ENCODE measurements around the gene ADAM15. TPM values are rescaled to one million over a fixed set of nuclear protein-coding genes. Genes with fewer than 3 reads are reported as not detected.

Gene ADAM15
- total RNA-seq, 1 donor from 2014 or later, result 33.3 TPM

DNA sequence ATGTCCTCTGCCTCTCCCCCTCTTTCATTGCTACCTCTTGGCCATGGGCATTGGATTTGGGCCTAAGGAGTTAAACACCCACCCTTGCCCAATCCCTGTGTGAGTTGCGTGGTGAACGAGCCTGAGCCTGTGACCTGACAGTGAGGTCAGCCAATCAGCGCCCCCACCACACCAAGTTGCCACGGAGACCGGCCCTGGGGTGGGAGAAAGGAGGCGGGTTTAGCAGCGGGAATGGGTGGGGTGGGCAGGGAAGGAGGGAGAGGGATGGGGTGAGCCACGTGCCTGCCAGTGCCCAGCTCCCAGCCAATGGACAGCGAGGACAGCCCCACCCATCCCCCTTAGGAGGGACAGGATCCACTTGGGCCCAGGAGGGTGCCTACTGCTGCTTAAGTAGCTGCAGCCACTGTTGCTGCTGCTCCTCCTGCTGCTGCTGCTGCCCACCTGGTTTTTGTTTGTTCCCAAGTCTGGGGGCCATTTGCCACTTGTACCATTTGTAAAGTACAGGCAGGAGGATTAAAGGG is 39.0 kb upstream of the ADAM15 start:
- DNase-seq (ENCODE audit: low read depth), result peak; percentile 39

DNA sequence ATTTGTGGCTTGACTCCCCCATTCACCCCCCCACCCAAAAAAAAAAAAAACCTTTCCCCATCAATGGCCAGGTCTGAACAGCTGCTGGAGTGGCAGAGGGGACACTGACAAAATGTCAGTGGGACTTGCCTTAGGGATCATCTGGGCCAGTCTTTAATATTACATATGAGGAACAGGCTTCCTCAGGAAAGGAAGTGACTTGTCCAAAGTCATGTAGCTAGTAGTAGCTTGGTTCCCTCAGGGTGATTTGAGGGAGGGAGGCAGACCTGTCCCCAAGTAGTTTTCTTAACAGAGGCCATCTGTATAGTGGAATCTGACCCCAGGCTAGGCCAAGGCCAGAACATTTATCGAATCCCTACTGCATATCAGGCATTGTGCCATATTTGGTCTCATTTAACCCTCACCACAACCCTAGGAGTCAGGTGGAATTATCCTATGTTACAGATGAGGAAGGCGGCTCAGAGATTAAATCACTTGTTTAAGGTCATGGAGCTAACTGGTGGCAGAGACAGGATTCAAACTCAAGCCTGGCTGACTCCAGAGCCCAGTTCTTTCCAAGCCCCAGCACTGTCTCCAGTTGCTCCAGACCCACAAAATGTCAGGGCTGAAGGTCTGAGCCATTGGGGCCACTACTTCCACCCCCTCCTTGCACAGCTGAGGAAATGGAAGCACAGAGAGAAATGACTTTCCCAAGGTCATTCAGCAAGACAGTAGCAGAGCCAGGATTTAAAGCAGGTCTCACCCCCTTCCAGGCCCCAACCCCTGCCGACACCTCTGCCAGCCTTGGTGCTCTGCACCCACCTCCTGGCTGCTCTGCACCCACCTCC is 38.1 kb upstream of the ADAM15 start:
- no peak for DNase-seq (ENCODE audit: low read depth)

DNA sequence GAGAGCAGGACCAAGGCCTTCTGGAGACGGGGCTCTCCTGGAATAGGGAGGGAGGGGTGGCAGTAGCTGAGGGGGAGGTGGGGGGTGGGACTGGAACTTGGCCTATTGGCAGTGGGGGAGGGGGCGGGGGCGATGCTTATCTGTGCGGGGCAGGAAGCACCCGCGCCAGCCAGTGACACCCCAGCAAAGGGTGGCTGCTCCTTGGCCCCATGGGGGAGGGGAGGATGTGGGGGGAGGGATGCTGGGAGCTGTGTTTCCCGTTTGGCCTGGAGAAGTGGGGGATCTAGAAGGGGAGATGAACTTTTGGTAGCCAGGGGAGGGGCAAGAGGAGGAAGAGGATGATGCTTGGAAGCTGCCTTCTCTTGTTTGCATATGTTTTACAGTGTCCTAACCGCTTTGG is 37.5 kb upstream of the ADAM15 start:
- DNase-seq (ENCODE audit: low read depth), result no peak

DNA sequence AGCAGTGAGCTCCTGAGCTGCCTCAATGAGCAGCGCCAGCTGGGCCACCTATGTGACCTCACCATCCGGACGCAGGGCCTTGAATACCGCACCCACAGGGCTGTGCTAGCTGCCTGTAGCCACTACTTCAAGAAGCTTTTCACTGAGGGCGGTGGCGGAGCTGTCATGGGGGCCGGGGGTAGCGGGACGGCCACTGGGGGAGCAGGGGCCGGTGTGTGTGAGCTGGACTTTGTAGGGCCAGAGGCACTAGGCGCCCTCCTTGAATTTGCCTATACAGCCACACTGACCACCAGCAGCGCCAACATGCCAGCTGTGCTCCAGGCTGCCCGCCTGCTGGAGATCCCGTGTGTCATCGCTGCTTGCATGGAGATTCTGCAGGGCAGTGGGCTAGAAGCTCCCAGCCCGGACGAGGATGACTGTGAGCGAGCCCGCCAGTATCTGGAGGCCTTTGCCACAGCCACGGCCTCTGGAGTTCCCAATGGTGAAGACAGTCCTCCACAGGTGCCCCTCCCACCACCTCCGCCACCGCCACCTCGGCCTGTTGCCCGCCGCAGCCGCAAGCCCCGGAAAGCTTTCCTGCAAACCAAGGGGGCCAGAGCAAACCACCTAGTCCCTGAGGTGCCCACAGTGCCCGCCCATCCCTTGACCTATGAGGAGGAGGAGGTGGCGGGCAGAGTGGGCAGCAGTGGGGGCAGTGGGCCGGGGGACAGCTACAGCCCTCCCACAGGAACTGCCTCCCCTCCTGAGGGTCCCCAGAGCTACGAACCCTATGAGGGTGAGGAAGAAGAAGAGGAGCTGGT is 36.2 kb upstream of the ADAM15 start:
- DNase-seq (ENCODE audit: low read depth), result no peak

DNA sequence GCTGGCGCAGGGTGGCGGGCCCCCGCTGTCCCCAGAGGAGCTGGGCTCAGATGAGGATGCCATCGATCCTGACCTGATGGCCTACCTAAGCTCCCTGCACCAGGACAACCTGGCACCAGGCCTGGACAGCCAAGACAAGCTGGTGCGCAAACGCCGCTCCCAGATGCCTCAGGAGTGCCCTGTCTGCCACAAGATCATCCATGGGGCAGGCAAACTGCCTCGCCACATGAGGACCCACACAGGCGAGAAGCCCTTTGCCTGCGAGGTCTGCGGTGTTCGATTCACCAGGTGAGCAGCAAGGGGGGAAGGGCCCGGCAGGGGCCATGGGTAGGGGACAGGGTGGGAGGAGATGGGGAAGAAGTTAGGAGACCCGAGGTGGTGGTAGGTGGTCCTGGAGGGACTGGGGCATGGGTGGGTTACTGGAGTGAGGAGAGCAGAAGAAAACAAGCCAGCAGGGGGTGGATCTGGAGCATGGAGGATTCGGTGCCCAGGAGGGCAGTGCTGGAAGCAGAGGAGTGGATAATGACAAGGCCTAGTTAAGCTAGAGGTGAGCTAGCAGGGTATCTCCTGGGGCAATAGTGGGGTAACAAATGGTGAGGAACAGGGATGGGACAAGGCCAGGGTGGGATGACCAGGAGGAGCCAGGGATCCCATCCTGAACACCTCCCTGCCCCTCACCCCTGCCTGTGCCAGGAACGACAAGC is 35.4 kb upstream of the ADAM15 start:
- no peak for DNase-seq (ENCODE audit: low read depth)

DNA sequence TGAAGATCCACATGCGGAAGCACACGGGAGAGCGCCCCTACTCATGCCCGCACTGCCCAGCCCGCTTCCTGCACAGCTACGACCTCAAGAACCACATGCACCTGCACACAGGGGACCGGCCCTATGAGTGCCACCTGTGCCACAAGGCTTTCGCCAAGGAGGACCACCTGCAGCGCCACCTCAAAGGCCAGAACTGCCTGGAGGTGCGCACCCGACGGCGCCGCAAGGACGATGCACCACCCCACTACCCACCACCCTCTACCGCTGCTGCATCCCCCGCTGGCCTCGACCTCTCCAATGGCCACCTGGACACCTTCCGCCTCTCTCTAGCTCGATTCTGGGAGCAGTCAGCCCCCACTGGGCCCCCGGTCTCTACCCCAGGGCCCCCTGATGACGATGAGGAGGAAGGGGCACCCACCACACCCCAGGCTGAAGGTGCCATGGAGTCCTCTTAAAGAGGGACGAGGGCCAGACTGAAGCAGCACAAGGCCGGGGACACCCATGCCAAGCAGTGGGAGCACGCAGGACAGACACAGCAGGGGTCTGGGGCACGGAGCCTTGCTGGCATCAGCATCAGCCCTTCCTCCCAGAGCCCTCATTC is 34.8 kb upstream of the ADAM15 start:
- no peak for DNase-seq (ENCODE audit: low read depth)

DNA sequence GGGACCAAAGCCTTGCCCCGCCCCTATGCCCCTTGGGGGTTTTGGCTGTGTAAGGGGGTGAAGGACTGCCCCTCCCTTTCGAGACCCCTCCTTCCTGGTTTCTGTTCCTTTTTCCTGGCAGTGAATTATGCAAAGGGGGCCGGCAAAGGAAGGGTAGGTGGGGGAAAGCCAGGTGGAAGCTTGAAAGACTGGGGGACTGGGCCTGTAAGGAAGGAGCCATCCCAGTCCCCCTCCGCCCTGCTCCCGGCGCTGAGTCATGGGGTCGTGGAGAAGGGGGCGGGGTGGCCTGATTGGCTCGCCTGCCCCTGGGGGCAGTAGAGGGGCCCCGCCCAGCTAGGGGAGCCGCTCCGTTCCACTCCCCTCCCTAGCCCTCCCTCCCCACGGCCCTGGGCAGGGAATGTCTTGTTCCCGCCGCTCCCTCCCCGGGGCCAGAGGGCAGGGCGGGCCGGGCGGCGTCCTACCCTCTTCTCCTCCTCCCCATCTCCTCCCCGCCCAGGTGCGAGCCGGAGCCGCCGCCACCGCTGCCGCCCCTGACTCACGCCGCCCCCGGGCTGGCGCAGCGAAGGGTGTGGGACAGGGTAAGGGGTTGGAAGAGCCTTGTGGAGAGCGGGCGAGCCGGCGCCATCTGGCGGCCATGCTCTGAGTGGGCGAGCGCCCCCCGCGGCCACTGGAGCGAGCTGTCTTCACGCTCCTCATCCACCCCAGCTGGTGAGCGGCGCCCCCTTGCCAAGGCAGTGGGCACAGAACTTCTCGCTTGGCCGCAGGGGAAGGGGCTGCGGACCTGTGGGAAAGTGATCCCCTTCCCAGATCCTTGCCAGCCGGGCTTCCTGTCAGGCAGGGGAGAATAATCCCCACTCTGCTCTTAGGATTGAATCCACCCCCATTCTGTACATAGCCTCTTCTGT is 33.8 kb upstream of the ADAM15 start:
- DNase-seq (ENCODE audit: low read depth), result peak; percentile 88

DNA sequence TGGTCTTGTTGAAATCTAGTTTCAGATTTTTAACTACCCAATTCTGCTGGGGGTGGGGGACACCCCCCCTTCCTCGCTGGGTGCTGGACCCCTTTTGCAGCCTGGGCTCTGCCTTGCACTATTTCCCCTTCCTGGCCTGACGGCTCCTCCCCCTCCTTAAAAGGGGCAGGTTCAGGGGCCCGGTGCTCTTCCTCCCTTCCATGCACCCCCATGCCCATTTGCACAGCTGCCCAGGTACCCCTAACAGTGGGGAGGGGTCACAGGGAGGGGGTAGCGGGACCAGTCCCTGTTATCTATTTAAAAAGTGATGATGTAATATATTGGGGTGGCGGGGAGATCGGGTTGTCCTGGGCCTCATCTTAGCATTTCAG is 33.2 kb upstream of the ADAM15 start:
- no peak for DNase-seq (ENCODE audit: low read depth)

DNA sequence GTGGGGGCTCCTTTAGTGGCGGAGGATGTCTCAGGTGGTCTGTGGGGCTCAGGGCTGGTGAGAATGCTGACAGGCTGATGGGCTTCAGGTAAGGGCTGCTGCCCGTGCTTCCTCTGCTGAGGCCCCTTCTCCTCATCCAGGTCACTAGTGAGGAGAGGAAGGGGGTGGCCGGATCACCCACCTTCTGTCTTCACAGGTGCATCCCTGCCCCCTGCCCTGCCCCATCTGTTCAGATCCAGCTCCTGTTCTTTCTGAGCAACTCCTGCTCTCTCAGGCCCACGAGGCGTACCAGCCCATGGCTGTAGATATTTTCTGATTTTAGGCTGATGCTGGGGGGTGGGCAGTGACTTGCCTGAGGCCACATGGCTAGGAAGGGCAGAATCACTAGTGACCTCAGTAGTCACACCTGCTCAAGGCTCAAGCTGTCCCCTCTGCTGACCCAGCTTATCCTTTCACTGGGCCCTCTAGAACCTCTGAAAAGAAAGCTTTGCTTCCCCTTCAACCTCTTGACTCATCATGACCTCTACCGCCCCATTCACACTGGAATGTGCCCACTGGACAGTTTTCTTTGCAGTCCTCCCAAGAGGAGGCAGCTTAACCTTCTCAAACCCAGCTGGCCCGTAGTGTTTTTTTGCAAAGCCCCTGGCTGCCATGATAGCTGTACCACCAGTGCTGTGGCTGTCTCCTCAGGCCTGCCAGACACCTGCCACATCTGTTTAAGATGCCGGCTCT is 32.3 kb upstream of the ADAM15 start:
- DNase-seq (ENCODE audit: low read depth), result no peak

DNA sequence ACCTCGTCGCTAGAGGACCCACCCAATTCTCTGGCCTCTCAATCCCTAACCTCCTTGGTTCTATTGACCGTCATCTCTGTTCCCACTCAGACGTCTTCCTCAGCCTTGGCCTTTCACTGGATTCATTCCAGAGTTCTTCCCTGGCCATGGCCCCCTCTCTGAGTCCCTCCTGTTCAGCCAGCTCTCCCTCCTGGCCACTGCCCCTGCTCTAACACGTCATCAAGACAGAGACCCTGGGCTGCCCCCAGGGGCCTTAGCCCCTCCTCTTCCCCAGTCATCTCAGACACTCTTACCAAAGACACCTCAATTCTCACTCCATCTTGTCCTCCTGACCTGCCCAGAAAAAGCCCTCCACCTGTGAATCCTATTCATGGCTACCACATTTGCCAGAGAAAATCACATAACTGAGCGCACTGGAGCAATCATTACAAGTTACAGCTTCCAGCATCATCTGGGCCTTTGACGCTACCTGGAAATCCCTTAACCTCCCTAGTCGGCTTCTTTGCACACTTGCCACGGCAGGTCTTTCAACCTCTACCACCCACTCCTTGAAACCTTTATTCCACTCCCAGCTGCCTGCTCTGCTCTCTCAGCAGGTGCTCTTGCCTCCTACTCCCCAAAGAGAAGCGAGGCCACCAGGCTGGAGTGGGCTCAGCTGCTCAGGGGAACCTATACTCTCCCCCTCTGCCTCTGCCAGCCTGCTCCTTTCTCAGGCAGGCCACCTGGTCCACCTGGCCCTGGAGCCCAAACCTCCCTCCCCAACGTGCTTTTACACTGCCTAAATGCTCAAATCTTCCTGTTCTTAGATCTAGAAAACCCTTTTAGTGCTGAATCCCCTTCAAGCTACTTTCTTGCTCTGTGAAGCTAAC is 31.5 kb upstream of the ADAM15 start:
- no peak for DNase-seq (ENCODE audit: low read depth)

DNA sequence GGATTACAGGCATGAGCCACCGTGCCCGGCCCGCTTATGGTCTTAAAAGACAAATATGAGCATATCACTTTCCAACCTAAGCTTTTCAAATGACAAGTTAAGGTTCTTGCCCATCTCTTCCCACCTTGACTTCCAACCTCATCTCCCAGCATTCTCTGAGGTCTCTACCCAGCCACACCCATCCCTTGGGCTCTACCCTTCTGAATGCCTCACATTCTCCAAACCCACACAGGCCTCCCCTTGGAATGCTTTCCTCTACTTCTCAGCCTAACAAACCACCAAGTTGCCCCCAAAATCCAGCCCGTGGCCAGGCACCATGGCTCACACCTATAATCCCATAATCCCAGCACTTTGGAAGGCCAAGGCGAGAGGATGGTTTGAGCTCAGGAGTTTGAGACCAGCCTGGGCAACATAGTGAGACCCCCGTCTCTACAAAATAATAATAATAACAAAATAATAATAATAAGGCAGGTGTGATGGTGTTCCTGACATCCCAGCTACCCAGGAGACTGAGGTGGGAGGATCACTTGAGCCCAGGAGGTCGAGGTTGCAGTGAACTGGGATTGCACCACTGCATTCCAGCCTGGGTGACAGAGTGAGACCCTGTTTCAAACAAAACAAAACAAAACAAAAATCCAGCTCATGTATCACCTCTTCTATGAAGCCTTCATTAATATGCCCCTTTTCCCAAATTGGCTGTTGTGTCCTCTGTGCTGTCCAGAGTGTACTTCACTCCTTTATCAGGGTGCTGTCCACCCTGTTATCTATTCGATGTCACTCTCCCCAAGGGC is 28.8 kb upstream of the ADAM15 start:
- no peak for DNase-seq (ENCODE audit: low read depth)

DNA sequence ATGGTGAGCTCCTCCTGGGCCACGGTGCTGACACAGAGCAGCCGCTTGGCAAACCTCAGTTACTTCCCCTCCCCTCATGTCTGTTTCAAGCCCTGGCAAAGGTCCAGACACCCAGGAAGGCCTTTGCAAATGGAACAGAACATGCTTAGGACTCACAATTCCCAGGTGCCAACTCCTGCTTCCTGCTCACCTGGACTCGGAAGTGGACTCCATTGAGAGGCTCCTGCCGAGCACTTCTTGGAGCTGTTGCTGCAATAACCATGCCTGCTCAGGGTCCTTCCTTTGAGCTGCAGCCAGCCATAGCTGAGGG is 28.2 kb upstream of the ADAM15 start:
- no peak for DNase-seq (ENCODE audit: low read depth)

DNA sequence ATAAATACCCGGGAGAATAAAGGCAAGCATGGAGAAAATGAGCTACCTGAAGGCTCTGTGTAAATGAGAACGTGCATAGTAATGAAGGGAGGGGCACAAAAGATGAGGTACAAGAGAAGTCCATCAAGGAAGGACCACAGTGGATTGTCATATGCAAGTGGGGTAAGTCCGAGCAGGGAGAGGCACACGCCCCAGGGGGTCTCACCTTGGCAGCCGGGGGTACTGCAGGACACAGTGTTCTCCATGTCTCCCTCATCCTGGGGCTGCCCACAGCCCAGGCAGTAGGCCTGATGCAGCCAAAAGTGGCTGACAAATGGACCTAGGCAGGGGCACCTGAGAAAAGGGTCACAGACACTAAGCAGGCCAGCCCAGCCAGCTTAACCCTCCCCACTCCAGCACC is 27.5 kb upstream of the ADAM15 start:
- DNase-seq (ENCODE audit: low read depth), result no peak

DNA sequence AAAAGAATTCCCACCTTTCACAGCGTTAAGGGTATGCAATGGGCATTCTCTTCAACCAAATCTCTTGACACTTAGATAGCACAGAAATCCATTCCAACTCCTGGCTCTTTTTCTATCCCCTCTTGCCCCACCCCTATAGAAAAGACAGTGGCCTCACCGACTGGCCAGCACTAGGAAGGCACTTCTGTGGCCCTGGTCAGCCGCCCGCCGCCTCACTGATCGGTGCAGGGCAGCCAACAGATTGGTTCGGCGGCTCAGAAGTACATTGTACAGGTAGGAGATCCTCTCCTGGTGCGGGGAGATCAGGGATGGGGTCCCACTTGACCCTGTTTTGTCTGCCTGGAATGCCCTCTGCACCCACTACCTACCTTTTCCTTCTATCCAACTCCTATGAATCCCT is 26.8 kb upstream of the ADAM15 start:
- DNase-seq (ENCODE audit: low read depth), result no peak

DNA sequence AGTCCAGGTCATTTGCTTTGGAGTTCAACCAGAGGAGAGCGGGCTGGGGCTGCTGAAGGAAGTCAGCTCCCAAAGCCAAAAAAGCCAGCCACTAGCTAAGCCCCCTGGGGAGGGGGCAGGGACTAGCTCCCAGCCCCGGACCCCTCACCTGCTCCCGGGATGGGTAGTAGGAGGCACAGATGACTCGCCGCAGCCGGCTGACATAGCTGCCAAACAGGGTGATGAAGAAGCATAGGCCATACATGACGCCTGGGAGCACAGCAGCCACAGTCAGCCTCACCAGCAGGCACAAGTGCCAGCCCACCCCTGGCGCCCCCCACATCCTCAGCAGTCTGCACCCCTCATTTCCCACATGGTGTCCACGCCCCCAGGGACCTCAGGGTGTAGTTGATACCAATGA is 25.0 kb upstream of the ADAM15 start:
- no peak for DNase-seq (ENCODE audit: low read depth)

DNA sequence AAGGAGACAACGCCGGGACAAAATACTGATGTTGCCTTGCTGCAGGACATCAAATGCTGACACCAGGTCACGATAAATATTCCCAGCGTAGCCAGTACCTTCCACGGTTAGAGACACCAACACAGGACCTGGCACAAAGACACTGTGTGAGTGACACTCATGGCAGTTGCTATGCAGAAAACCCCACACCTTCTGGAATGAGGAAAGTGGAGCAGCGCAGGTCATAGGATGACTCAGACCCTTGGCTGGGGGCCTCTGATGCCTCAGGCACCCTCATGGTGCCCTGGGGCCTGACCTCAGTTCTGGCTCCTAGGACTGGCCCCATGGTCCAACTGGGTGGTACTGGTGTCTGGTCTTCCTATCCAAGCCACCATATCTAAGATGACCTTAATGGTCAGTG is 24.5 kb upstream of the ADAM15 start:
- no peak for DNase-seq (ENCODE audit: low read depth)

DNA sequence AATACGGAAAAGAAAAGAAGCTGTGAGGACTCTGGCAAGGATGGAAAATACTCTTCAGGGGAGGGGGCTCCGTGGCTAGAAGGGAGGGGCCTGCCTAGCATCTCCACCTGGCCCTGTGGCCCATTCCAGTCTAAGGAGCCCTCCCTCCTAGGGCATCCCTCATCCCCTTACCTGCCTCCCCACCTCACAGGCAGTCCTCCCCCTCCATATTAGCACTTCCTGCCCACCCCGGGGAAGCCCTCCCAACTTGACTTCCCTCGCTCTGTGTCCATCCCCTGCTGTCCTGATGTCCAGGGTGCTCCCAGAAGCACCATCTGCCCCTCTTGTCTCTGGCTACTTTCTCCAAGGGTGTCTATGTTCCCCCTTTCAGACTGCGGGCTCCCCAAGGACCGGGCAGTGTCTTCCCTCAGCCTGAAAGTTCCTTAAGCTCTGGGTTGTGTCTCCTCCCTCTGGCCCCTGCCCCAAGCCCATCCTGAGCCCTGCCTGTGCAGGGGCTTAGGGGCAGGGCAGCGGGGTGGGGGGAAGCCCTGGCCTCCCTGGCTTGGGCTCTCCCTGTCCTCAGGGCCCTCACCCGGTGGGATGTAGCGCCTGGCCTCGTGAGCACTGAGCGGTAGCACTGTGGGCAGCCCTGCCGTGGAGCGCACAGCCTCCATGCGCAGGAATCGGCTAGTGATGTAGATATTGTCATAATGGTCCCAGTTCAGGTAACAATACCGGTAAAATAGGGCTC is 21.4 kb upstream of the ADAM15 start:
- DNase-seq (ENCODE audit: low read depth), result no peak
